Measurements from ENCODE around the gene ZNF805. TPM values are rescaled to one million over a fixed set of nuclear protein-coding genes. Genes with fewer than 3 reads are reported as not detected.

ZNF805 gene
- total RNA-seq, 1 experiment from 2014 or later, result 18.2 TPM

DNA sequence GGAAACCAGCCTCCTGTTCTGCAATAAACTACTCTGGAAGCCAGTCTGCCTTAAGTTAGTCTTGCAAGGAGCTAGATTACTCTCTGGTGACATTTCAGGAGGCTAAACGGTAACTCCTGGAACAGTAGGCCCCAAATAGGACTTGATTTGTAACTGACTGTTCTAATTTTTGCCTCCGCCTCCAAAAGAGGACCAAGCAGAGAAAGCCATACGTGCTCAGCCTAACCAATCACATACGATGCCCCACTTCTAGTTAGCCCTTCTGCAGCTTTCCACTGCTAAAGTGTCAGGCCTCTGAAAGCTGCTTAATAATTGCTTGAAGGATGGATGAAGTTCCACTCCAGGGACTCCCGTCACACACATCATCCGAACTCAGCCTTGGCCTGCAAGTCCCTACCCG lies 744 bp downstream of the ZNF805 start (continued):
- TF ChIP-seq MXD4 (CRISPR knock-in tag; IDR thresholded peaks at IDR 0.05; ENCODE audit: borderline replicate concordance) (no peak), ZNF138 (CRISPR knock-in tag; conservative IDR thresholded peaks at IDR 0.05) (no peak), CREM (CRISPR knock-in tag; IDR thresholded peaks at IDR 0.05) (no peak), CBFB (CRISPR knock-in tag; IDR thresholded peaks at IDR 0.05; ENCODE audit: low read depth) (no peak)

DNA sequence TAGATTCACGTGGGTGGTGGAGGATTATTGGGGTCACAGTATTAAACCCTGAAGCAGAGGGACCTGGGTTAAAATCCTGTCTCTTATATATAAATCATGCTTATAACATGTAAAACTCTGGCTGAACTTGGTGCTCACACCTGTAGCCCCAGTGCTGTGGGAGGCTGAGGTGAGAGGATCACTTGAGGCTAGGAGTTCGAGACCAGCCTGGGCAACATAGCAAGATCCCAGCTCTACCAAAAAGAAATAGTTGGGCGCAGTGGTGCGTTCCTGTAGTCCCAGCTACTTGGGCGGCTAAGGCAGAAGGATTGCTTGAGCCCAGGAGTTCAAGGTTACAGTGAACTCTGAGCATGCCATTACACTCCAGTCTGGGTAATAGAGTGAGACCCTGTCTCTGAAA lies 2.4 kb downstream of the ZNF805 start:
- 0 out of 2 replicates have a peak overlapping the region, but pooled peaks have one; percentile 16 for H3K4me3 Mint-ChIP-seq
- no peaks in the 10 kb centered on the region for H3K27me3 Mint-ChIP-seq (ENCODE audit: low read depth)
- DNase-seq (ENCODE audit: low spot score), result no peak
- no peaks in the 10 kb centered on the region for H3K9me3 Mint-ChIP-seq
- no peak overlapping the region for H3K27ac Mint-ChIP-seq
- 0 out of 2 replicates have a peak, but pooled peaks have one; percentile 77 for TF ChIP-seq ZNF121 (CRISPR knock-in tag; IDR thresholded peaks at IDR 0.05)
- no peak for TF ChIP-seq FOXP1 (CRISPR knock-in tag; IDR thresholded peaks at IDR 0.05; ENCODE audit: borderline replicate concordance)
- H3K36me3 Mint-ChIP-seq, result peaks cover 19% of the 10 kb centered on the region
- no peak for ATAC-seq
- ChIA-PET CTCF (no interaction called here), POLR2A (no interaction called here)
- H3K4me1 Mint-ChIP-seq, result peaks cover 11% of the 10 kb centered on the region

DNA sequence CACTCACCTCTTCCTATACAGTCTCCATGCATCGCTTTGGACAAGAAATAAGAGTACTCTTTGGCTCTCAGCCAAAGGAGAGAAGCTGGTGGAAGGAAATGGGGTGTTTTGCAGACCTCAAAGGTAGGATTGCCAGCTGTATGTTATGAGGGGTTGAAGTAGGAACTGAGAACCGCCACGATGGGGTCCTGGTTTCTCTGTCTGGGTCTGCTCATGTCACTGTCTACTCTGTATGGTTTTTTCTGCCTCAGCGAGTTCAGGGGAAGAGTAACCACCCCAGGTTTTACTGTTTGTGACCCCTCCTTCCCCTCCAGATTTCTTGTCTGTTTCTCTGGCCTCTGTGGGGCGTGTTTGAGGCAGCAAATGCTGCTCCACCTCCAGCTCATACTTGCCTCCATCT lies 4.1 kb downstream of the ZNF805 start:
- CTCF ChIA-PET, result no interaction called here
- TF ChIP-seq ATF1 (CRISPR knock-in tag; IDR thresholded peaks at IDR 0.05) (no peak), ESRRA (CRISPR knock-in tag; IDR thresholded peaks at IDR 0.05; ENCODE audit: borderline replicate concordance) (no peak), AR (CRISPR knock-in tag; IDR thresholded peaks at IDR 0.05) (no peak), ZNF416 (CRISPR knock-in tag; IDR thresholded peaks at IDR 0.05) (no peak), ERG (CRISPR knock-in tag; IDR thresholded peaks at IDR 0.05) (no peak), TEAD1 (CRISPR knock-in tag; IDR thresholded peaks at IDR 0.05) (no peak), JAZF1 (CRISPR knock-in tag; IDR thresholded peaks at IDR 0.05) (no peak), FOXP4 (CRISPR knock-in tag; IDR thresholded peaks at IDR 0.05) (no peak), FOXK1 (CRISPR knock-in tag; IDR thresholded peaks at IDR 0.05) (no peak), GABPB1 (CRISPR knock-in tag; IDR thresholded peaks at IDR 0.05) (no peak), MXD4 (CRISPR knock-in tag; IDR thresholded peaks at IDR 0.05; ENCODE audit: borderline replicate concordance) (no peak), USF1 (CRISPR knock-in tag; IDR thresholded peaks at IDR 0.05) (no peak), NFE2L1 (CRISPR knock-in tag; IDR thresholded peaks at IDR 0.05) (no peak)
- TF ChIP-seq, protein P1, sequence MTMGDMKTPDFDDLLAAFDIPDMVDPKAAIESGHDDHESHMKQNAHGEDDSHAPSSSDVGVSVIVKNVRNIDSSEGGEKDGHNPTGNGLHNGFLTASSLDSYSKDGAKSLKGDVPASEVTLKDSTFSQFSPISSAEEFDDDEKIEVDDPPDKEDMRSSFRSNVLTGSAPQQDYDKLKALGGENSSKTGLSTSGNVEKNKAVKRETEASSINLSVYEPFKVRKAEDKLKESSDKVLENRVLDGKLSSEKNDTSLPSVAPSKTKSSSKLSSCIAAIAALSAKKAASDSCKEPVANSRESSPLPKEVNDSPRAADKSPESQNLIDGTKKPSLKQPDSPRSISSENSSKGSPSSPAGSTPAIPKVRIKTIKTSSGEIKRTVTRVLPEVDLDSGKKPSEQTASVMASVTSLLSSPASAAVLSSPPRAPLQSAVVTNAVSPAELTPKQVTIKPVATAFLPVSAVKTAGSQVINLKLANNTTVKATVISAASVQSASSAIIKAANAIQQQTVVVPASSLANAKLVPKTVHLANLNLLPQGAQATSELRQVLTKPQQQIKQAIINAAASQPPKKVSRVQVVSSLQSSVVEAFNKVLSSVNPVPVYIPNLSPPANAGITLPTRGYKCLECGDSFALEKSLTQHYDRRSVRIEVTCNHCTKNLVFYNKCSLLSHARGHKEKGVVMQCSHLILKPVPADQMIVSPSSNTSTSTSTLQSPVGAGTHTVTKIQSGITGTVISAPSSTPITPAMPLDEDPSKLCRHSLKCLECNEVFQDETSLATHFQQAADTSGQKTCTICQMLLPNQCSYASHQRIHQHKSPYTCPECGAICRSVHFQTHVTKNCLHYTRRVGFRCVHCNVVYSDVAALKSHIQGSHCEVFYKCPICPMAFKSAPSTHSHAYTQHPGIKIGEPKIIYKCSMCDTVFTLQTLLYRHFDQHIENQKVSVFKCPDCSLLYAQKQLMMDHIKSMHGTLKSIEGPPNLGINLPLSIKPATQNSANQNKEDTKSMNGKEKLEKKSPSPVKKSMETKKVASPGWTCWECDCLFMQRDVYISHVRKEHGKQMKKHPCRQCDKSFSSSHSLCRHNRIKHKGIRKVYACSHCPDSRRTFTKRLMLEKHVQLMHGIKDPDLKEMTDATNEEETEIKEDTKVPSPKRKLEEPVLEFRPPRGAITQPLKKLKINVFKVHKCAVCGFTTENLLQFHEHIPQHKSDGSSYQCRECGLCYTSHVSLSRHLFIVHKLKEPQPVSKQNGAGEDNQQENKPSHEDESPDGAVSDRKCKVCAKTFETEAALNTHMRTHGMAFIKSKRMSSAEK (CRISPR knock-in tag; IDR thresholded peaks at IDR 0.05; ENCODE audit: borderline replicate concordance), result no peak
- TF ChIP-seq, protein P2, sequence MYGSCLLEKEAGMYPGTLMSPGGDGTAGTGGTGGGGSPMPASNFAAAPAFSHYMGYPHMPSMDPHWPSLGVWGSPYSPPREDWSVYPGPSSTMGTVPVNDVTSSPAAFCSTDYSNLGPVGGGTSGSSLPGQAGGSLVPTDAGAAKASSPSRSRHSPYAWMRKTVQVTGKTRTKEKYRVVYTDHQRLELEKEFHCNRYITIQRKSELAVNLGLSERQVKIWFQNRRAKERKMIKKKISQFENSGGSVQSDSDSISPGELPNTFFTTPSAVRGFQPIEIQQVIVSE (CRISPR knock-in tag; IDR thresholded peaks at IDR 0.05; ENCODE audit: borderline replicate concordance), result no peak
- POLR2A ChIA-PET, result no interaction called here
- Mint-ChIP-seq H3K27ac (no peak overlapping the region), H3K4me1 (peaks cover 11% of the 10 kb centered on the region), H3K4me3 (no peak overlapping the region), H3K27me3 (ENCODE audit: low read depth) (no peaks in the 10 kb centered on the region), H3K36me3 (peaks cover 22% of the 10 kb centered on the region), H3K9me3 (no peaks in the 10 kb centered on the region)
- ATAC-seq, result no peak
- DNase-seq (ENCODE audit: low spot score), result no peak
